GM12878 (cell line): ENCODE results near the gene TPM4. TPM values are rescaled to one million over a fixed set of nuclear protein-coding genes. Genes with fewer than 3 reads are reported as not detected.

ENCODE experiments used
- ATF7 ChIP-seq: fragments of 450-650 bp; IDR thresholded peaks from 2 replicates; pipeline ENCODE4 v1.6.1; 2016; ENCODE audit warnings: low read depth, mild to moderate bottlenecking
- BACH1 ChIP-seq: fragments of 450-650 bp; IDR thresholded peaks from 2 replicates; pipeline ENCODE4 v1.6.1; 2017; ENCODE audit warnings: mild to moderate bottlenecking, borderline replicate concordance
- CBX5 ChIP-seq: sonication (generic); IDR thresholded peaks from 2 replicates; pipeline ENCODE4 v1.6.1; 2016; ENCODE audit warnings: low read depth, moderate library complexity, mild to moderate bottlenecking, inconsistent platforms
- DPF2 ChIP-seq: fragments of 450-650 bp; IDR thresholded peaks from 2 replicates; pipeline ENCODE4 v1.6.1; 2017; ENCODE audit warnings: mild to moderate bottlenecking
- GABPA ChIP-seq: IDR thresholded peaks from 2 replicates; pipeline ENCODE4 v1.6.1; 2014; ENCODE audit warnings: antibody characterized with exemption, low read depth, mild to moderate bottlenecking, inconsistent platforms
- HDGF ChIP-seq: fragments of 450-650 bp; IDR thresholded peaks from 2 replicates; pipeline ENCODE4 v1.6.1; 2016; ENCODE audit warnings: antibody characterized with exemption
- IKZF2 ChIP-seq, 2 experiments: fragments of 450-650 bp; IDR thresholded peaks; 2 replicates each; pipeline ENCODE4 v1.6.1; 2017; ENCODE audit warnings: mild to moderate bottlenecking in 2 of 2, moderate library complexity in 2 of 2
- IRF4 ChIP-seq: IDR thresholded peaks from 2 replicates; pipeline ENCODE4 v1.6.1; 2011; ENCODE audit warnings: low read depth, low read length
- MTA3 ChIP-seq: IDR thresholded peaks from 2 replicates; pipeline ENCODE4 v1.6.1; 2012; ENCODE audit warnings: low read length, inconsistent platforms, borderline replicate concordance
- NFIC ChIP-seq: IDR thresholded peaks from 2 replicates; pipeline ENCODE4 v1.6.1; 2012; ENCODE audit warnings: low read depth, mild to moderate bottlenecking, inconsistent platforms, low read length, moderate library complexity
- NR2F1 ChIP-seq: fragments of 450-650 bp; conservative IDR thresholded peaks from 2 replicates; pipeline ENCODE4 v1.6.1; 2017; ENCODE audit warnings: mild to moderate bottlenecking
- POLR2A ChIP-seq: IDR thresholded peaks from 2 replicates; pipeline ENCODE4 v1.6.1; 2011; ENCODE audit warnings: low read depth, mild to moderate bottlenecking, low read length
- SMAD5 ChIP-seq: IDR thresholded peaks from 2 replicates; pipeline ENCODE4 v1.6.1; 2016; ENCODE audit warnings: antibody characterized with exemption, low read depth
- SMARCA5 ChIP-seq: fragments of 450-650 bp; IDR thresholded peaks from 2 replicates; pipeline ENCODE4 v1.6.1; 2017; ENCODE audit warnings: mild to moderate bottlenecking
- SP1 ChIP-seq: IDR thresholded peaks from one replicate; pipeline ENCODE4 v1.6.1; 2011; ENCODE audit warnings: low read depth, low read length
- STAT3 ChIP-seq: IDR thresholded peaks from 2 replicates; pipeline ENCODE4 v1.6.1; 2011; ENCODE audit warnings: low read depth, low read length, improper control_type of control experiment
- ZNF217 ChIP-seq: fragments of 450-650 bp; IDR thresholded peaks from 2 replicates; pipeline ENCODE4 v1.6.1; 2017; ENCODE audit warnings: antibody characterized with exemption, mild to moderate bottlenecking
- polyA plus RNA-seq, 11 experiments: library from polyadenylated mRNA; depleted of rRNA in 4 of 11; unstranded in 6 of 11; stranded (reverse) in 5 of 11; fragments of >200 nt; fragmentation: Nextera tagmentation in 4 of 11; fragmentation: Illumina TruSeq in 1 of 11; extraction: Ambion mirVana in 4 of 11; extraction: Trizol in 1 of 11; gene quantifications; 1 replicate in 1 of 11; 2 replicates in 10 of 11; pipeline versions ENCODE4 v1.2.1 to v1.2.3, GENCODE V29; 2011 to 2016; ENCODE audit warnings: inconsistent platforms in 2 of 11, missing spikeins in 2 of 11, low read depth in 1 of 11
- total RNA-seq, 4 experiments: library from RNA; depleted of rRNA in 3 of 4; stranded (reverse); fragments of >200 nt in 3 of 4; fragmentation: Illumina TruSeq in 1 of 4; extraction: Trizol in 1 of 4; gene quantifications; 2 replicates each; pipeline versions ENCODE4 v1.2.1 to v1.2.3, GENCODE V29; 2013 to 2021
- TF ChIP-seq, protein P1 (sequence below): IDR thresholded peaks from 2 replicates; pipeline ENCODE4 v1.6.1; 2012; ENCODE audit warnings: mild to moderate bottlenecking, low read depth, low read length
- TF ChIP-seq, protein P2 (sequence below): fragments of 450-650 bp; conservative IDR thresholded peaks from 2 replicates; pipeline ENCODE4 v1.6.1; 2017; ENCODE audit warnings: mild to moderate bottlenecking, moderate library complexity
- TF ChIP-seq, protein P3 (sequence below): fragments of 450-650 bp; IDR thresholded peaks from 2 replicates; pipeline ENCODE4 v1.6.1; 2017; ENCODE audit warnings: antibody characterized with exemption, mild to moderate bottlenecking, moderate library complexity
- TF ChIP-seq, protein P4 (sequence below): IDR thresholded peaks from 2 replicates; pipeline ENCODE4 v1.6.1; 2012; ENCODE audit warnings: low read depth, low read length, improper control_type of control experiment
- TF ChIP-seq, protein P5 (sequence below): fragments of 450-650 bp; IDR thresholded peaks from 2 replicates; pipeline ENCODE4 v1.6.1; 2016; ENCODE audit warnings: mild to moderate bottlenecking

Gene TPM4
- total and polyA plus RNA-seq, 10 of the 15 experiments (the other 5 are each of a cell fraction or from before 2014, with no cell fraction given), result 183 to 620 (median 407) TPM

DNA sequence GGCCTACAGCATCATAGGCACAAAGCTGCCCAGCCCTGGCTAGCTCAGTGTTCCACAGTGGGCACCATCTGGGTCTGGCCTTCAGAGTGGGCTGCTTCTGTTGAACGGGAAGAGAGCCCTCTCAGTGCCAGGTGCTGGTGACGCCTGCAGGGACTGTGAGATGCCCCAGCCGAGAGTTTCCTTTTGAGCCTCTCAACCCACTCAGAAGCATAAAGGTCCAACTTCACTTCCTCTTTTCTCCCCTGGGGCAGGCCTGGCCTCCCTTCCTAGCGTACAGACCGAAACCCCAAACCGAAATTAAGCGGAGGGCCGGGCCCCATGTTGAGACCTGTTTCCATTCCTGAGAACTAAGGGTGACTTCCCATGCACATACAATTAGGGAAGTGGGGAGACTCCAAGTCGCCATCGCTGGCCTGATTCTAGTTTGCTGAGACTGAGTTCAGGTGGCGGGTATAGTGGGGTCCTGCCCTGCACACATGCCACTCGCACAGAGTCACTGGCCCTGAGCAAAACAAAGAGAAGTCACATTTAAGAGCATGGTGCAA, 42.3 kb downstream of the TPM4 start (continued):
- TF ChIP-seq, protein P1, sequence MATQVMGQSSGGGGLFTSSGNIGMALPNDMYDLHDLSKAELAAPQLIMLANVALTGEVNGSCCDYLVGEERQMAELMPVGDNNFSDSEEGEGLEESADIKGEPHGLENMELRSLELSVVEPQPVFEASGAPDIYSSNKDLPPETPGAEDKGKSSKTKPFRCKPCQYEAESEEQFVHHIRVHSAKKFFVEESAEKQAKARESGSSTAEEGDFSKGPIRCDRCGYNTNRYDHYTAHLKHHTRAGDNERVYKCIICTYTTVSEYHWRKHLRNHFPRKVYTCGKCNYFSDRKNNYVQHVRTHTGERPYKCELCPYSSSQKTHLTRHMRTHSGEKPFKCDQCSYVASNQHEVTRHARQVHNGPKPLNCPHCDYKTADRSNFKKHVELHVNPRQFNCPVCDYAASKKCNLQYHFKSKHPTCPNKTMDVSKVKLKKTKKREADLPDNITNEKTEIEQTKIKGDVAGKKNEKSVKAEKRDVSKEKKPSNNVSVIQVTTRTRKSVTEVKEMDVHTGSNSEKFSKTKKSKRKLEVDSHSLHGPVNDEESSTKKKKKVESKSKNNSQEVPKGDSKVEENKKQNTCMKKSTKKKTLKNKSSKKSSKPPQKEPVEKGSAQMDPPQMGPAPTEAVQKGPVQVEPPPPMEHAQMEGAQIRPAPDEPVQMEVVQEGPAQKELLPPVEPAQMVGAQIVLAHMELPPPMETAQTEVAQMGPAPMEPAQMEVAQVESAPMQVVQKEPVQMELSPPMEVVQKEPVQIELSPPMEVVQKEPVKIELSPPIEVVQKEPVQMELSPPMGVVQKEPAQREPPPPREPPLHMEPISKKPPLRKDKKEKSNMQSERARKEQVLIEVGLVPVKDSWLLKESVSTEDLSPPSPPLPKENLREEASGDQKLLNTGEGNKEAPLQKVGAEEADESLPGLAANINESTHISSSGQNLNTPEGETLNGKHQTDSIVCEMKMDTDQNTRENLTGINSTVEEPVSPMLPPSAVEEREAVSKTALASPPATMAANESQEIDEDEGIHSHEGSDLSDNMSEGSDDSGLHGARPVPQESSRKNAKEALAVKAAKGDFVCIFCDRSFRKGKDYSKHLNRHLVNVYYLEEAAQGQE, result no peak
- 0 out of 2 replicates have a peak, but pooled peaks have one; percentile 25 for TF ChIP-seq CBX5
- TF ChIP-seq SP1, result peak; percentile 89
- peak; percentile 100 for TF ChIP-seq IKZF2 (IDR thresholded peaks at IDR 0.05)
- TF ChIP-seq STAT3, result peak; percentile 82; the same call in 1 of the 2 replicates
- TF ChIP-seq NFIC, result peak; percentile 97
- TF ChIP-seq DPF2, result peak; percentile 99
- TF ChIP-seq ATF7, result peak; percentile 87
- peak; percentile 87 for TF ChIP-seq ZNF217
- TF ChIP-seq HDGF, result 0 out of 2 replicates have a peak, but pooled peaks have one; percentile 31
- TF ChIP-seq, protein P2, sequence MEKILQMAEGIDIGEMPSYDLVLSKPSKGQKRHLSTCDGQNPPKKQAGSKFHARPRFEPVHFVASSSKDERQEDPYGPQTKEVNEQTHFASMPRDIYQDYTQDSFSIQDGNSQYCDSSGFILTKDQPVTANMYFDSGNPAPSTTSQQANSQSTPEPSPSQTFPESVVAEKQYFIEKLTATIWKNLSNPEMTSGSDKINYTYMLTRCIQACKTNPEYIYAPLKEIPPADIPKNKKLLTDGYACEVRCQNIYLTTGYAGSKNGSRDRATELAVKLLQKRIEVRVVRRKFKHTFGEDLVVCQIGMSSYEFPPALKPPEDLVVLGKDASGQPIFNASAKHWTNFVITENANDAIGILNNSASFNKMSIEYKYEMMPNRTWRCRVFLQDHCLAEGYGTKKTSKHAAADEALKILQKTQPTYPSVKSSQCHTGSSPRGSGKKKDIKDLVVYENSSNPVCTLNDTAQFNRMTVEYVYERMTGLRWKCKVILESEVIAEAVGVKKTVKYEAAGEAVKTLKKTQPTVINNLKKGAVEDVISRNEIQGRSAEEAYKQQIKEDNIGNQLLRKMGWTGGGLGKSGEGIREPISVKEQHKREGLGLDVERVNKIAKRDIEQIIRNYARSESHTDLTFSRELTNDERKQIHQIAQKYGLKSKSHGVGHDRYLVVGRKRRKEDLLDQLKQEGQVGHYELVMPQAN, result peak; percentile 31; the same call in 1 of the 2 replicates
- TF ChIP-seq NR2F1, result peak; percentile 98
- TF ChIP-seq BACH1, result peak; percentile 94
- TF ChIP-seq, protein P3, sequence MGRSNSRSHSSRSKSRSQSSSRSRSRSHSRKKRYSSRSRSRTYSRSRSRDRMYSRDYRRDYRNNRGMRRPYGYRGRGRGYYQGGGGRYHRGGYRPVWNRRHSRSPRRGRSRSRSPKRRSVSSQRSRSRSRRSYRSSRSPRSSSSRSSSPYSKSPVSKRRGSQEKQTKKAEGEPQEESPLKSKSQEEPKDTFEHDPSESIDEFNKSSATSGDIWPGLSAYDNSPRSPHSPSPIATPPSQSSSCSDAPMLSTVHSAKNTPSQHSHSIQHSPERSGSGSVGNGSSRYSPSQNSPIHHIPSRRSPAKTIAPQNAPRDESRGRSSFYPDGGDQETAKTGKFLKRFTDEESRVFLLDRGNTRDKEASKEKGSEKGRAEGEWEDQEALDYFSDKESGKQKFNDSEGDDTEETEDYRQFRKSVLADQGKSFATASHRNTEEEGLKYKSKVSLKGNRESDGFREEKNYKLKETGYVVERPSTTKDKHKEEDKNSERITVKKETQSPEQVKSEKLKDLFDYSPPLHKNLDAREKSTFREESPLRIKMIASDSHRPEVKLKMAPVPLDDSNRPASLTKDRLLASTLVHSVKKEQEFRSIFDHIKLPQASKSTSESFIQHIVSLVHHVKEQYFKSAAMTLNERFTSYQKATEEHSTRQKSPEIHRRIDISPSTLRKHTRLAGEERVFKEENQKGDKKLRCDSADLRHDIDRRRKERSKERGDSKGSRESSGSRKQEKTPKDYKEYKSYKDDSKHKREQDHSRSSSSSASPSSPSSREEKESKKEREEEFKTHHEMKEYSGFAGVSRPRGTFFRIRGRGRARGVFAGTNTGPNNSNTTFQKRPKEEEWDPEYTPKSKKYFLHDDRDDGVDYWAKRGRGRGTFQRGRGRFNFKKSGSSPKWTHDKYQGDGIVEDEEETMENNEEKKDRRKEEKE, result no peak
- TF ChIP-seq GABPA, result no peak
- TF ChIP-seq SMAD5, result 0 out of 2 replicates have a peak, but pooled peaks have one; percentile 15
- peak; percentile 94; the same call in 1 of the 2 replicates for TF ChIP-seq MTA3
- TF ChIP-seq POLR2A, result peak; percentile 80
- peak; percentile 92 for TF ChIP-seq IRF4
- TF ChIP-seq, protein P4, sequence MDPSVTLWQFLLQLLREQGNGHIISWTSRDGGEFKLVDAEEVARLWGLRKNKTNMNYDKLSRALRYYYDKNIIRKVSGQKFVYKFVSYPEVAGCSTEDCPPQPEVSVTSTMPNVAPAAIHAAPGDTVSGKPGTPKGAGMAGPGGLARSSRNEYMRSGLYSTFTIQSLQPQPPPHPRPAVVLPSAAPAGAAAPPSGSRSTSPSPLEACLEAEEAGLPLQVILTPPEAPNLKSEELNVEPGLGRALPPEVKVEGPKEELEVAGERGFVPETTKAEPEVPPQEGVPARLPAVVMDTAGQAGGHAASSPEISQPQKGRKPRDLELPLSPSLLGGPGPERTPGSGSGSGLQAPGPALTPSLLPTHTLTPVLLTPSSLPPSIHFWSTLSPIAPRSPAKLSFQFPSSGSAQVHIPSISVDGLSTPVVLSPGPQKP, result no peak; the same call in 1 of the 2 replicates
- no peak; the same call in 1 of the 2 replicates for TF ChIP-seq SMARCA5
- TF ChIP-seq, protein P5, sequence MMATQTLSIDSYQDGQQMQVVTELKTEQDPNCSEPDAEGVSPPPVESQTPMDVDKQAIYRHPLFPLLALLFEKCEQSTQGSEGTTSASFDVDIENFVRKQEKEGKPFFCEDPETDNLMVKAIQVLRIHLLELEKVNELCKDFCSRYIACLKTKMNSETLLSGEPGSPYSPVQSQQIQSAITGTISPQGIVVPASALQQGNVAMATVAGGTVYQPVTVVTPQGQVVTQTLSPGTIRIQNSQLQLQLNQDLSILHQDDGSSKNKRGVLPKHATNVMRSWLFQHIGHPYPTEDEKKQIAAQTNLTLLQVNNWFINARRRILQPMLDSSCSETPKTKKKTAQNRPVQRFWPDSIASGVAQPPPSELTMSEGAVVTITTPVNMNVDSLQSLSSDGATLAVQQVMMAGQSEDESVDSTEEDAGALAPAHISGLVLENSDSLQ, result peak; percentile 4; the same call in 1 of the 2 replicates
